GM12892 (cell line): ENCODE data around the gene MORN2. TPM values are rescaled to one million over a fixed set of nuclear protein-coding genes. Genes with fewer than 3 reads are reported as not detected.
"Not testable (repeated sequence)": the region's sequence is repeated elsewhere in the genome, so short reads cannot be mapped to it uniquely, and the experiment has no call there.

Source experiments
- DNase-seq: peaks from one replicate; pipeline ENCODE4 v3.0.0; 2011; ENCODE audit not compliant: insufficient read length
- FAIRE-seq: peaks from 2 replicates; lab custom pipeline; 2011; peaks lifted over from hg19 to GRCh38; lab: Jason Lieb, UNC
- POLR2A ChIP-seq: IDR thresholded peaks from 2 replicates; pipeline ENCODE4 v1.6.1; 2011; ENCODE audit warnings: low read depth, low read length, control low read depth
- POLR2AphosphoS5 ChIP-seq: IDR thresholded peaks from 2 replicates; pipeline ENCODE4 v1.6.1; 2011; ENCODE audit warnings: low read depth, low read length, control low read depth
- TAF1 ChIP-seq: IDR thresholded peaks from 2 replicates; pipeline ENCODE4 v1.6.1; 2011; ENCODE audit warnings: low read depth, mild to moderate bottlenecking, control low read depth, low read length, borderline replicate concordance
- polyA plus RNA-seq: library from polyadenylated mRNA; unstranded; fragments of >200 nt; gene quantifications from one replicate; pipeline ENCODE4 v1.2.1, GENCODE V29; 2012; ENCODE audit warnings: missing spikeins, inconsistent platforms; ENCODE audit not compliant: missing spikeins

Gene MORN2
- 21.6 TPM for polyA plus RNA-seq

DNA sequence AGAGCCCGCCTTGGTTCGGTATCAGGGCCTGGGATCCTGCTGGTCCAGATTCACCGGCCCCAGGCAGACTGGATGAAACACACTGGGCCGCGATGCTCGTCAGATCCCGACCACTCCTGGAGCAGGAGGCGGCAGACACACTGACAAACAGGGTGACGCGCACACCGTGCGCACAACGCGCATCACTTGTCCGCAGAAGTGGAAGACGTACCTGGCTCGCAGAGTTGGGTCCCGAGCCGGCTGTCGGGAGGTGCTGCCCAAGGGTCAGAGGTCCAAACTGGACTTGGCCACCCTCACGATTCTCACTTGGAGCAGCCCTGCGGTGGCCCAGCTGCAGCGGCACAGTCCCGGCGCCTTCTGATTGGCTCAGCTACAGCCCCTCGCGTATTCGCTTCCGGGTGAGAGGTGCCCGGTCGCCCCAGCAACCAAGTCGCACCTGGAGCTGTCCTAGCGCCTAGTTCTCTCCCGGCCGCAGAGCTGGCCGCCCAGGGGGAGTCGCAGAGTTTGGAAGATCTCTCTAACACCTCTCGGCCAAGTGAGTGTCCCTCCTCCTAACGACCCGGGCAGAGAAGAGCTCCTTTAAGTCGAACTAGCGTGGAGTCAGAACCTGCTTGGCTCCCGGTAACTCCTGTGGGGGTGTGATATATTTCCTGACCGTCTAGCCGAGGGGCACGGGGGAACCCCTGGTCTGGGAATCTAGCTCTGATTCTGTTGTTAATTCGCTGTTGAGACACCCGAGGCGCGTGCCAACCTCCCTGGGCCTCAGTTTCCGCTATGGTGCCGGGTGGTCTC, at the start of gene MORN2, which contains the start of gene DHX57:
Gene MORN2 (plus strand): TSS at position 401 of the 792 bp plus-strand sequence.
Gene DHX57 (minus strand): TSS at position 359 of the 792 bp plus-strand sequence. CDS start 7,529 bp downstream, outside the sequence.
- TF ChIP-seq TAF1 (peak; percentile 33; the same call in 1 of the 2 replicates), POLR2AphosphoS5 (0 out of 2 replicates have a peak, but pooled peaks have one; percentile 50), POLR2A (peak; percentile 63; the same call in 1 of the 2 replicates)
- peak; percentile 98 for FAIRE-seq

DNA sequence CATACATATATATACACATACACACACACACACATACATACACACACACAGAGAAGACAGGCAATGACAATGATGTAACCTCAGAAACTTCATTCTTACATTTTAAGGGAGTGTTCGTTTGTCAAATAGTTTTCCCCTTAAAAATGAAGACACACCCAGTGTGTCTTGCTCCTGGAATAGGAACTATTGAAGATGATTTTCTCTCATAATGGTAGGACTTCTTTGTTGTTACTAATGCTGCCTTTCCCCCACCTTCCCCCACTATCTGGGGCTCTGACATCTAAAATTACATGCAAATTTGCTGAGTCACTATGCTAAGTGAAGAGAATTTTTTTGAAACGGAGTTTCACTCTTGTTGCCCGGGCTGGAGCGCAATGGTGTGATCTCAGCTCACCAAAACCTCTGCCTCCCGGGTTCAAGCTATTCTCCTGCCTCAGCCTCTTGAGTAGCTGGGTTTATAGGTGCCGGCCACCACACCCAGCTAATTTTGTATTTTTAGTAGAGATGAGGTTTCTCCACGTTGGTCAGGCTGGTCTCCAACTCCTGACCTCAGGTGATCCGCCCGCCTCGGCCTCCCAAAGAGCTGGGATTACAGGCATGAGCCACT, 48.1 kb upstream of the MORN2 start:
- FAIRE-seq = not testable (repeated sequence)

More for the DNA sequence above, at the start of gene MORN2, which contains the start of gene DHX57:
- DNase-seq = peak; percentile 83

DNA sequence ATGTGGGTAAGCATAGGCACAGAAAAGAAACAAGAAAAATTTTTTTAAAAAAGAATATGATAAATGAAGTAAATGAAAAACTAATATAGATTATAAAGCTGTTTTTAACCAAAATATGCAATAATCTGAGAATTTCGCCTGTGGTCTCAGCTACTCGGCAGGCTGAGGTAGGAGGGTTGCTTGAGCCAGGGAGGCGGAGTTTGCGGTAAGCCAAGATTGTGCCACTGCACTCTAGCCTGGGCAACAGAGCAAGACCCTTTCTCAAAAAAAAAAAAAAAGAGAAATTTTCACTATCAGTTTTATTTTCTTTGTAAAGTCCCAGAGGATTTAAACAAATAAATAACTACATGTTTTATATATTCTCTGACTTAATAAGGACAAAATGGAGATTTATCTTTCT, 47.3 kb upstream of the MORN2 start:
- no peak for FAIRE-seq
- no peak for DNase-seq
- TF ChIP-seq POLR2A (no peak), POLR2AphosphoS5 (no peak), TAF1 (no peak)

More for the DNA sequence above, 48.1 kb upstream of the MORN2 start:
- not testable (repeated sequence) for DNase-seq

DNA sequence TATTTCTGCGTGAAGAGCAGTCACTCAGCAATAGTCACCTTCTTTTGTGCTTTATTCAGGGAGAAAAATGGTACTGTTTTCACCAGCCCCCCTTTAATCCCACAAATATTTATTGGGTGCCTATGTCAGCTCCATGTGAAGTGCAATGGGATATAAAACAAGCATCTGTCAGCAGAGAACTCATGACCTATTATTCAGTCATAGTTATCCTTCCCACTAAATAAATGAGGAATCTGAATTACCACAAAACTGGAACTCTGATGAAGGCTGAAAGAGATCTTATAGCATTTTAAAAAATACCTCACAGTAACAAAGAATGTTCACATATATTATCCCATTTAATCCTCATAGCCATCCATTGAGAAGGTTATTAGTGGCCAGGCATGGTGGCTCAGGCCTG, 45.8 kb upstream of the MORN2 start:
- DNase-seq = no peak
- TF ChIP-seq POLR2AphosphoS5 (no peak), POLR2A (no peak), TAF1 (no peak)
- no peak for FAIRE-seq

GRCh38 chr2:38830526-38831159, 45.1 kb upstream of the MORN2 start:
- TF ChIP-seq TAF1 (no peak), POLR2A (no peak), POLR2AphosphoS5 (no peak)
- FAIRE-seq (no peak), DNase-seq (no peak)

- FAIRE-seq (no peak), DNase-seq (no peak)
- no peak for TF ChIP-seq TAF1
- TF ChIP-seq POLR2A = no peak
- no peak for TF ChIP-seq POLR2AphosphoS5
Measured at GRCh38 chr2:38835015-38835601, 40.7 kb upstream of the MORN2 start.

DNA sequence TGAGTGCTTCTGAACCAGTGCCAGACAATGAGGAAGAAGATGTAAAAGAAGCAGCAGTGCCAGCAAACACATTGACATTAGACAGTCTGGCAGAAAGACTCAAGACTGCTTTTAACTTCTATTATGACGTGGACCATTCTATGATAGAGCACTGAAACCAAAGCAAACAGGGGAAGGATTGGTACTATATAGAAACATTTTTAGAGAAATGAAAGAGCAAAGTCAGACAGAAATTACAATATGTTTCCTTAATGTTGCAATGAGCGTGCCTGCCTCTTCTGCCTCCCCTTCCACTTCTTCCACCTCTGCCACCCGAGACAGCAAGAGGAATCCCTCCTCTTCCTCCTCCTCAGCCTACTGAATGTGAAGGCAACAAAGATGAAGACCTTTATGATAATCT, 39.8 kb upstream of the MORN2 start:
- DNase-seq (peak; percentile 4), FAIRE-seq (peak; percentile 84)
- TF ChIP-seq TAF1 (no peak), POLR2AphosphoS5 (no peak), POLR2A (no peak)

- FAIRE-seq (no peak), DNase-seq (no peak)
- TF ChIP-seq POLR2A (no peak), TAF1 (no peak), POLR2AphosphoS5 (no peak)
Measured at GRCh38 chr2:38836791-38837190, 39.0 kb upstream of the MORN2 start.

GRCh38 chr2:38850045-38850444, 25.7 kb upstream of the MORN2 start:
- TF ChIP-seq POLR2AphosphoS5 (no peak), TAF1 (no peak), POLR2A (no peak)
- FAIRE-seq = peak; percentile 85
- no peak for DNase-seq

DNA sequence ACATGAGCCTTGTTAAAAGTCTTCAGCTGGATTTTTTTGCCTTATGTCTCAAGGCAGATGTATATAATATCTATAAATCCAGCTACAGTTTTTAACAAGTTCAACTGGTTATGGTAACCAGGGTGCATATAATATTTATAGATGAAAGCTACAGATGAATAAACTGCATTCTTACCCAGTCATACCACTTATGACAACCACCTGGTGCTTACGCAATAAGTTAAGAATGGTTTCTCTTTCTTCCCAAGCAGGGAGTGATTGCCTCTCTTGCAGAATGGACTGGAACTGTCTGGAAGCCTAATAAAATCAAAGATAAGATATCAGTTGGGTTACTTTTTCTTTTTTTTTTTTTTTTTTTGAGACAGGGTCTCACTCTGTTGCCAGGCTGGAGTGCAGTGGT, 19.6 kb upstream of the MORN2 start:
- TF ChIP-seq TAF1 (no peak), POLR2A (no peak), POLR2AphosphoS5 (no peak)
- no peak for FAIRE-seq
- no peak for DNase-seq

GRCh38 chr2:38862476-38862875, 13.3 kb upstream of the MORN2 start:
- no peak for DNase-seq
- no peak for FAIRE-seq
- TF ChIP-seq TAF1 (no peak), POLR2AphosphoS5 (no peak), POLR2A (no peak)
